WTC11 (cell line): ENCODE measurements around the gene RPTOR.

Source experiments
- JAZF1 ChIP-seq: fragments of 250-450 bp; sonication (Bioruptor Pico); IDR thresholded peaks from 2 replicates; pipeline ENCODE4 v1.9.0; 2021; ENCODE audit warnings: moderate library complexity, mild to moderate bottlenecking, inconsistent platforms
- NFYB ChIP-seq: sonication (generic); formaldehyde crosslinking; conservative IDR thresholded peaks from 2 replicates; pipeline ENCODE4 v1.8.0; 2022; ENCODE audit warnings: low read depth, missing genetic modification reagents
- TEAD4 ChIP-seq: sonication (generic); formaldehyde crosslinking; IDR thresholded peaks from 2 replicates; pipeline ENCODE4 v1.8.0; 2022; ENCODE audit warnings: mild to moderate bottlenecking, missing genetic modification reagents
- TF ChIP-seq, protein P1 (sequence below): fragments of 200-600 bp; IDR thresholded peaks from 2 replicates; pipeline ENCODE4 v1.8.0; 2022; ENCODE audit warnings: antibody characterized with exemption
- TF ChIP-seq, protein P2 (sequence below): sonication (generic); formaldehyde crosslinking; IDR thresholded peaks from 2 replicates; pipeline ENCODE4 v1.8.0; 2022; ENCODE audit warnings: mild to moderate bottlenecking, missing genetic modification reagents

DNA sequence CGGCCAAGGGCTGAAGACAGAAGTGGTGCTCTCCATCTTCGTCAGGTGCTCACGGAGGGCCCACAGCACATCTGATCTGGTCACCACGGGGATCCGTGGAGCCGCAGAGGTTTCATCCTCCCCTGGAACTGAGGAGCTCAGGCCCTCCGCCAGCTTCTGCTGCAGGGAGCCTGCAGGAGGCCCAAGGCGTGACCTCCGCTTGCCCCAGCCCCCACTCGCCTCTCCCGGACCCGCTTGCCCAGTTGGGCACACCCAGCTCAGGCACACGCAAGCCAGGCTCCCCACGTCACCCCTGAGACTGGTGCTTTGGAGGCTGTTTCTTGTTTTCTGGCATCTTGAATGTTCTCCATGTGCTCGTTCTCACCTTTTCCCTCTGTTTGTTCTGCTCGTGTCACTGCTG, 407.7 kb downstream of the RPTOR start:
- no peak for TF ChIP-seq TEAD4 (CRISPR knock-in tag)
- TF ChIP-seq NFYB (CRISPR knock-in tag) = no peak
- TF ChIP-seq, protein P1, sequence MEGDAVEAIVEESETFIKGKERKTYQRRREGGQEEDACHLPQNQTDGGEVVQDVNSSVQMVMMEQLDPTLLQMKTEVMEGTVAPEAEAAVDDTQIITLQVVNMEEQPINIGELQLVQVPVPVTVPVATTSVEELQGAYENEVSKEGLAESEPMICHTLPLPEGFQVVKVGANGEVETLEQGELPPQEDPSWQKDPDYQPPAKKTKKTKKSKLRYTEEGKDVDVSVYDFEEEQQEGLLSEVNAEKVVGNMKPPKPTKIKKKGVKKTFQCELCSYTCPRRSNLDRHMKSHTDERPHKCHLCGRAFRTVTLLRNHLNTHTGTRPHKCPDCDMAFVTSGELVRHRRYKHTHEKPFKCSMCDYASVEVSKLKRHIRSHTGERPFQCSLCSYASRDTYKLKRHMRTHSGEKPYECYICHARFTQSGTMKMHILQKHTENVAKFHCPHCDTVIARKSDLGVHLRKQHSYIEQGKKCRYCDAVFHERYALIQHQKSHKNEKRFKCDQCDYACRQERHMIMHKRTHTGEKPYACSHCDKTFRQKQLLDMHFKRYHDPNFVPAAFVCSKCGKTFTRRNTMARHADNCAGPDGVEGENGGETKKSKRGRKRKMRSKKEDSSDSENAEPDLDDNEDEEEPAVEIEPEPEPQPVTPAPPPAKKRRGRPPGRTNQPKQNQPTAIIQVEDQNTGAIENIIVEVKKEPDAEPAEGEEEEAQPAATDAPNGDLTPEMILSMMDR = no peak
- TF ChIP-seq, protein P2, sequence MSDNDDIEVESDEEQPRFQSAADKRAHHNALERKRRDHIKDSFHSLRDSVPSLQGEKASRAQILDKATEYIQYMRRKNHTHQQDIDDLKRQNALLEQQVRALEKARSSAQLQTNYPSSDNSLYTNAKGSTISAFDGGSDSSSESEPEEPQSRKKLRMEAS (CRISPR knock-in tag) = no peak
- TF ChIP-seq JAZF1 (CRISPR knock-in tag) = no peak
